A673 (cell line): Measurements from ENCODE around the gene MACROD1. TPM values are rescaled to one million over a fixed set of nuclear protein-coding genes. Genes with fewer than 3 reads are reported as not detected.

Source experiments
- BruUV-seq: library from RNA; stranded (reverse); fragments of 400-500 nt; replicated peaks from 2 replicates; lab custom pipeline; 2021; lab: Mats Ljungman, UMichigan
- CTCF ChIA-PET: fragments of 300-600 bp; sonication (Branson Sonifier 250); formaldehyde crosslinking; loops from one replicate; lab custom pipeline; 2022; ENCODE audit warnings: antibody characterized with exemption; lab: Charles Lee
- POLR2A ChIA-PET: fragments of 300-600 bp; sonication (Branson Sonifier 250); formaldehyde crosslinking; loops from one replicate; lab custom pipeline; 2022; ENCODE audit warnings: antibody characterized with exemption; ENCODE audit not compliant: low non-redundant PET; lab: Charles Lee
- DNase-seq: peaks from one replicate; pipeline ENCODE4 v3.0.0-alpha.2; 2015; ENCODE audit warnings: low spot score
- H3K27ac ChIP-seq: fragments of 200-600 bp; sonication (generic); 2 replicates; pipeline ENCODE4 v1.5.1; 2016; ENCODE audit warnings: mixed run types, low read depth, mild to moderate bottlenecking, mixed read lengths, antibody characterized with exemption, low read length; ENCODE audit not compliant: poor library complexity, severe bottlenecking
- H3K27me3 ChIP-seq: fragments of 200-600 bp; sonication (generic); replicated peaks from 2 replicates; pipeline ENCODE4 v1.6.1; 2017; ENCODE audit warnings: mixed run types, low read depth, mild to moderate bottlenecking, mixed read lengths, antibody characterized with exemption, low read length; ENCODE audit not compliant: insufficient read depth, poor library complexity
- H3K36me3 ChIP-seq: fragments of 200-600 bp; sonication (generic); 2 replicates; pipeline ENCODE4 v1.6.1; 2016; ENCODE audit warnings: mixed run types, mild to moderate bottlenecking, mixed read lengths, antibody characterized with exemption, low read length; ENCODE audit not compliant: insufficient read depth, poor library complexity, severe bottlenecking
- H3K4me1 ChIP-seq: fragments of 200-600 bp; sonication (generic); 2 replicates; pipeline ENCODE4 v1.6.1; 2017; ENCODE audit warnings: mixed run types, mild to moderate bottlenecking, mixed read lengths, antibody characterized with exemption, low read length; ENCODE audit not compliant: insufficient read depth, poor library complexity, severe bottlenecking
- H3K4me3 ChIP-seq: fragments of 200-600 bp; sonication (generic); 2 replicates; pipeline ENCODE4 v1.5.1; 2016; ENCODE audit warnings: low read depth, mixed run types, mild to moderate bottlenecking, mixed read lengths, low read length; ENCODE audit not compliant: poor library complexity, severe bottlenecking
- H3K9me3 ChIP-seq: fragments of 200-600 bp; sonication (generic); 2 replicates; pipeline ENCODE4 v1.6.1; 2016; ENCODE audit warnings: mixed run types, low read depth, mild to moderate bottlenecking, mixed read lengths, antibody characterized with exemption, low read length; ENCODE audit not compliant: poor library complexity, severe bottlenecking
- CTCF ChIP-seq: fragments of 300-800, 200-600 bp; sonication (generic); conservative IDR thresholded peaks from 2 replicates; pipeline ENCODE4 v1.5.1; 2017; ENCODE audit warnings: low read depth, mild to moderate bottlenecking, antibody characterized with exemption, low read length, moderate library complexity, mixed read lengths
- EZH2 ChIP-seq: fragments of 200-600 bp; sonication (generic); IDR thresholded peaks from 2 replicates; pipeline ENCODE4 v1.6.1; 2017; ENCODE audit warnings: borderline replicate concordance, low read depth, mild to moderate bottlenecking, mixed read lengths, antibody characterized with exemption, low read length; ENCODE audit not compliant: poor library complexity, severe bottlenecking
- intact Hi-C: fragments of 100-400 bp; cut with micrococcal nuclease; formaldehyde crosslinking; loops from one replicate; pipeline ENCODE4 v1.10.0; 2022; ENCODE audit not compliant: unreplicated experiment
- total RNA-seq: library from RNA; stranded (reverse); gene quantifications from 2 replicates; pipeline ENCODE4 v1.2.3, GENCODE V29; 2021

Gene MACROD1
- total RNA-seq, 1 experiment from 2014 or later: 28.7 TPM

GRCh38 chr11:64132191-64132771 lies 33.6 kb downstream of the MACROD1 start:
- intact Hi-C loops: no loop called here
- CTCF ChIA-PET: no interaction called here

GRCh38 chr11:64131683-64132190 lies 34.2 kb downstream of the MACROD1 start:
- H3K36me3 ChIP-seq: no peaks in the 10 kb centered on the region
- H3K27me3 ChIP-seq: no peaks in the 10 kb centered on the region
- peaks cover 23% of the 10 kb centered on the region for H3K4me1 ChIP-seq
- no TSS peak for BruUV-seq
- DNase-seq: no peak
- H3K27ac ChIP-seq: no peak overlapping the region
- H3K9me3 ChIP-seq: no peaks in the 10 kb centered on the region
- intact Hi-C loops: no loop called here
- no peak for TF ChIP-seq EZH2
- TF ChIP-seq CTCF: no peak
- ChIA-PET CTCF (interaction anchor here (0.6 kb wide), 1 partner anchor 20 kb away, joined by 3 read pairs; no protein-coding TSS in a partner anchor), POLR2A (no interaction called here)
- H3K4me3 ChIP-seq: no peak overlapping the region

More at GRCh38 chr11:64132191-64132771, 33.6 kb downstream of the MACROD1 start:
- Histone ChIP-seq H3K27ac (no peak overlapping the region), H3K4me3 (no peak overlapping the region), H3K9me3 (no peaks in the 10 kb centered on the region), H3K36me3 (no peaks in the 10 kb centered on the region), H3K4me1 (peaks cover 28% of the 10 kb centered on the region), H3K27me3 (no peaks in the 10 kb centered on the region)
- no TSS peak for BruUV-seq
- no peak for DNase-seq
- POLR2A ChIA-PET: no interaction called here
- TF ChIP-seq CTCF (no peak), EZH2 (no peak)

- no TSS peak for BruUV-seq
- DNase-seq: no peak
- H3K27me3 ChIP-seq: no peaks in the 10 kb centered on the region
- no peak for TF ChIP-seq CTCF
- H3K4me1 ChIP-seq: peaks cover 16% of the 10 kb centered on the region
- no peaks in the 10 kb centered on the region for H3K9me3 ChIP-seq
- H3K36me3 ChIP-seq: no peaks in the 10 kb centered on the region
- ChIA-PET POLR2A (no interaction called here), CTCF (no interaction called here)
- intact Hi-C loops: no loop called here
- H3K4me3 ChIP-seq: no peak overlapping the region
- no peak overlapping the region for H3K27ac ChIP-seq
These were observed 35.3 kb downstream of the MACROD1 start for GRCh38 chr11:64130618-64131017.
